Measurements from ENCODE around the gene NEMP2.

- no peak for TF ChIP-seq FOXM1 (IDR thresholded peaks at IDR 0.05; ENCODE audit: borderline replicate concordance, low read depth)
- no peak for TF ChIP-seq CREB1 (IDR thresholded peaks at IDR 0.05; ENCODE audit: low read depth)
- TF ChIP-seq REST (IDR thresholded peaks at IDR 0.05; ENCODE audit: low read depth) = no peak
- TF ChIP-seq CEBPB (IDR thresholded peaks at IDR 0.05) = no peak
- TF ChIP-seq TAF1 (IDR thresholded peaks at IDR 0.05; ENCODE audit: low read depth) = no peak
- no peak for TF ChIP-seq USF1 (IDR thresholded peaks at IDR 0.05)
- no peak for TF ChIP-seq RAD21 (IDR thresholded peaks at IDR 0.05; ENCODE audit: low read depth)
These were observed 14.4 kb downstream of the NEMP2 start for GRCh38 chr2:190519975-190520767.
